ENCODE results near the gene OR51M1. TPM values are rescaled to one million over a fixed set of nuclear protein-coding genes. Genes with fewer than 3 reads are reported as not detected.
"Not testable (repeated sequence)": the region's sequence is repeated elsewhere in the genome, so short reads cannot be mapped to it uniquely, and the experiment has no call there.

The OR51M1 gene
- polyA plus RNA-seq (2012; ENCODE audit: insufficient read depth, insufficient read length, low read depth), result not detected

- H3K27me3 ChIP-seq, result no peaks in the 10 kb centered on the region
- H3K36me3 ChIP-seq, result no peaks in the 10 kb centered on the region
- H3K4me1 ChIP-seq, result no peaks in the 10 kb centered on the region
- no peak for DNase-seq
- no peak for TF ChIP-seq CTCF (IDR thresholded peaks at IDR 0.05; ENCODE audit: low read depth, low read length)
- H3K9me3 ChIP-seq, result no peaks in the 10 kb centered on the region
- H3K4me3 ChIP-seq (ENCODE audit: low read depth, low read length), result no peak within 1 kb of the TSS
Observed at GRCh38 chr11:5383576-5383975, at the start of gene OR51M1. OR51M1 (plus strand) TSS chr11:5383812; CDS start chr11:5389399, 5,587 bp downstream.

GRCh38 chr11:5335170-5335569 lies 48.4 kb upstream of the OR51M1 start:
- Histone ChIP-seq H3K27me3 (no peaks in the 10 kb centered on the region), H3K4me3 (ENCODE audit: low read depth, low read length) (no peak overlapping the region), H3K9me3 (no peaks in the 10 kb centered on the region), H3K4me1 (no peaks in the 10 kb centered on the region), H3K36me3 (no peaks in the 10 kb centered on the region)
- no peak for TF ChIP-seq CTCF (IDR thresholded peaks at IDR 0.05; ENCODE audit: low read depth, low read length)
- DNase-seq, result no peak

GRCh38 chr11:5336331-5336730 lies 47.3 kb upstream of the OR51M1 start:
- Histone ChIP-seq H3K27me3 (no peaks in the 10 kb centered on the region), H3K4me1 (no peaks in the 10 kb centered on the region), H3K4me3 (ENCODE audit: low read depth, low read length) (no peak overlapping the region), H3K9me3 (no peaks in the 10 kb centered on the region), H3K36me3 (no peaks in the 10 kb centered on the region)
- TF ChIP-seq CTCF (IDR thresholded peaks at IDR 0.05; ENCODE audit: low read depth, low read length), result no peak
- DNase-seq, result no peak

GRCh38 chr11:5337253-5337652 lies 46.4 kb upstream of the OR51M1 start:
- not testable (repeated sequence) for H3K4me1 ChIP-seq; H3K4me3 ChIP-seq (ENCODE audit: low read depth, low read length)

GRCh38 chr11:5339771-5340322 lies 43.8 kb upstream of the OR51M1 start:
- Histone ChIP-seq H3K27me3 (no peaks in the 10 kb centered on the region), H3K36me3 (no peaks in the 10 kb centered on the region), H3K9me3 (no peaks in the 10 kb centered on the region), H3K4me3 (ENCODE audit: low read depth, low read length) (no peak overlapping the region), H3K4me1 (no peaks in the 10 kb centered on the region)
- TF ChIP-seq CTCF (IDR thresholded peaks at IDR 0.05; ENCODE audit: low read depth, low read length), result no peak
- no peak for DNase-seq

More at GRCh38 chr11:5337253-5337652, 46.4 kb upstream of the OR51M1 start:
- DNase-seq, H3K36me3 ChIP-seq, H3K27me3 ChIP-seq, H3K9me3 ChIP-seq: not testable (repeated sequence)

- Histone ChIP-seq H3K4me3 (ENCODE audit: low read depth, low read length) (no peak within 1 kb of the TSS), H3K9me3 (no peaks in the 10 kb centered on the region), H3K4me1 (no peaks in the 10 kb centered on the region), H3K36me3 (no peaks in the 10 kb centered on the region), H3K27me3 (no peaks in the 10 kb centered on the region)
- no peak for DNase-seq
- no peak for TF ChIP-seq CTCF (IDR thresholded peaks at IDR 0.05; ENCODE audit: low read depth, low read length)
Observed at GRCh38 chr11:5343474-5344335, 39.9 kb upstream of the OR51M1 start, which contains the start of gene OR51B5. OR51B5 (minus strand) TSS chr11:5343524; CDS start chr11:5343524, 0 bp downstream.

Measured in BE2C (cell line).